B cell (primary cell): ENCODE measurements around the gene RREB1. TPM values are rescaled to one million over a fixed set of nuclear protein-coding genes. Genes with fewer than 3 reads are reported as not detected.

Source experiments
- ATAC-seq: fragments of 200-7000 bp; cut with Tn5 transposase; one replicate; pipeline ENCODE4 v1.10.0; 2021; ENCODE audit warnings: low read depth, mild to moderate bottlenecking, moderate number of reproducible peaks, moderate library complexity
- CTCF ChIA-PET: fragments of 350-600 bp; sonication (Branson Sonifier 250); formaldehyde crosslinking; loops from one replicate; lab custom pipeline; 2021; ENCODE audit warnings: antibody characterized with exemption, inconsistent platforms; lab: Charles Lee
- POLR2A ChIA-PET: fragments of 350-600 bp; sonication (Branson Sonifier 250); formaldehyde crosslinking; loops from one replicate; lab custom pipeline; 2021; ENCODE audit warnings: antibody characterized with exemption; lab: Charles Lee
- DNase-seq: peaks from one replicate; pipeline ENCODE4 v3.0.0; 2013
- H2AFZ ChIP-seq: 2 replicates; pipeline ENCODE4 v1.6.1; 2012; ENCODE audit warnings: mild to moderate bottlenecking, low read depth, low read length; ENCODE audit not compliant: insufficient read depth, poor library complexity, severe bottlenecking
- H3K27ac ChIP-seq, 2 donors: 1 replicate in 1 of 2; 2 replicates in 1 of 2; pipeline ENCODE4 v1.5.1; 2012 to 2013; ENCODE audit warnings: low read length in 2 of 2, mild to moderate bottlenecking in 2 of 2, moderate library complexity in 1 of 2
- H3K27me3 ChIP-seq, 4 experiments: fragments of 200-600 bp in 1 of 4; sonication (generic) in 1 of 4; replicated peaks in 1 of 4; 1 replicate in 2 of 4; 2 replicates in 2 of 4; pipeline versions ENCODE4 v1.6.1 to v1.7.0; 2013 to 2016; ENCODE audit warnings: low read length in 3 of 4, mild to moderate bottlenecking in 2 of 4, mixed read lengths in 1 of 4, moderate library complexity in 1 of 4; ENCODE audit not compliant: insufficient read depth in 4 of 4, control insufficient read depth in 3 of 4; ENCODE audit errors: control extremely low read depth in 1 of 4
- H3K36me3 ChIP-seq, 2 experiments: replicated peaks in 1 of 2; 1 replicate in 1 of 2; 2 replicates in 1 of 2; pipeline versions ENCODE4 v1.6.1 to v1.7.1; 2013; ENCODE audit warnings: low read length in 1 of 2; ENCODE audit not compliant: insufficient read depth in 2 of 2, control insufficient read depth in 1 of 2; ENCODE audit errors: control extremely low read depth in 1 of 2, extremely low read depth in 1 of 2
- H3K4me1 ChIP-seq, 2 donors: fragments of 200-600 bp in 1 of 2; sonication (generic) in 1 of 2; 1 replicate in 1 of 2; 2 replicates in 1 of 2; pipeline versions ENCODE4 v1.5.1 to v1.6.1; 2013 to 2017; ENCODE audit warnings: low read length in 2 of 2; ENCODE audit not compliant: control insufficient read depth in 2 of 2, insufficient read depth in 2 of 2
- H3K4me2 ChIP-seq: replicated peaks from 2 replicates; pipeline ENCODE3; 2012; ENCODE audit warnings: mild to moderate bottlenecking, low read depth, low read length; ENCODE audit not compliant: poor library complexity, severe bottlenecking
- H3K4me3 ChIP-seq, 5 experiments: fragments of 200-600 bp in 1 of 5; sonication (generic) in 1 of 5; 1 replicate in 3 of 5; 2 replicates in 2 of 5; pipeline versions ENCODE4 v1.5.1 to v1.7.0; 2011 to 2016; ENCODE audit warnings: low read length in 4 of 5, mild to moderate bottlenecking in 4 of 5, low read depth in 2 of 5, control low read depth in 1 of 5, moderate library complexity in 1 of 5; ENCODE audit not compliant: insufficient read depth in 1 of 5; ENCODE audit errors: control extremely low read depth in 1 of 5, extremely low read depth in 1 of 5
- H3K79me2 ChIP-seq: fragments of 200-600 bp; sonication (generic); one replicate; pipeline ENCODE4 v1.6.0; 2016; ENCODE audit warnings: low read length; ENCODE audit not compliant: control insufficient read depth, insufficient read depth
- H3K9ac ChIP-seq: fragments of 200-600 bp; sonication (generic); 2 replicates; pipeline ENCODE4 v1.6.1; 2017; ENCODE audit warnings: mild to moderate bottlenecking, low read length, moderate library complexity
- H3K9me3 ChIP-seq, 3 donors: one replicate each; pipeline versions ENCODE4 v1.6.1 to v1.7.1; 2013; ENCODE audit warnings: low read length in 2 of 3; ENCODE audit not compliant: control insufficient read depth in 2 of 3, insufficient read depth in 1 of 3; ENCODE audit errors: control extremely low read depth in 1 of 3
- H4K20me1 ChIP-seq: 2 replicates; pipeline ENCODE4 v1.6.0; 2012; ENCODE audit warnings: mild to moderate bottlenecking, low read length; ENCODE audit not compliant: insufficient read depth, control insufficient read depth, poor library complexity, severe bottlenecking
- H3K27ac Mint-ChIP-seq: one replicate; pipeline ENCODE4 v1.8.0; 2021; ENCODE audit warnings: mixed read lengths
- H3K27me3 Mint-ChIP-seq: one replicate; pipeline ENCODE4 v1.8.0; 2021; ENCODE audit warnings: mixed read lengths
- H3K4me1 Mint-ChIP-seq: one replicate; pipeline ENCODE4 v1.8.0; 2021; ENCODE audit warnings: mixed read lengths
- H3K4me3 Mint-ChIP-seq: one replicate; pipeline ENCODE4 v1.8.0; 2021; ENCODE audit warnings: mixed read lengths
- H3K9me3 Mint-ChIP-seq: one replicate; pipeline ENCODE4 v1.8.0; 2022; ENCODE audit warnings: mixed read lengths; ENCODE audit not compliant: insufficient read depth
- EZH2 ChIP-seq: IDR thresholded peaks from 2 replicates; pipeline ENCODE4 v1.6.1; 2012; ENCODE audit warnings: borderline replicate concordance, low read depth, mild to moderate bottlenecking, moderate library complexity, low read length; ENCODE audit not compliant: insufficient read depth, poor library complexity, severe bottlenecking
- WGBS: methylation state at CpG from one replicate; pipeline ENCODE4 v1.1.5; 2013; ENCODE audit warnings: missing lambda C conversion rate; ENCODE audit not compliant: insufficient coverage; 5-methylcytosine and 5-hydroxymethylcytosine counted together
- intact Hi-C: fragments of 100-400 bp; cut with micrococcal nuclease; formaldehyde crosslinking; loops from one replicate; pipeline ENCODE4 v1.10.0; 2022
- polyA plus RNA-seq: library from polyadenylated mRNA; depleted of rRNA; stranded (reverse); fragments of >200 nt; gene quantifications from 2 replicates; pipeline ENCODE4 v1.2.3, GENCODE V29; 2012
- total RNA-seq, 2 donors: library from RNA; stranded (reverse); fragments of 120-200 nt in 1 of 2; gene quantifications; 1 replicate in 1 of 2; 2 replicates in 1 of 2; pipeline versions ENCODE4 v1.2.3 to v1.2.4, GENCODE V29; 2013 to 2022
- TF ChIP-seq, protein P1 (sequence below): fragments of 200-600 bp; IDR thresholded peaks from one replicate; pipeline ENCODE4 v1.8.0; 2022; ENCODE audit warnings: antibody characterized with exemption, mild to moderate bottlenecking

Gene RREB1
- total and polyA plus RNA-seq, 2 donors (not counting 1 experiment from before 2014, with no cell fraction given), result 10.4 to 58.6 TPM

DNA sequence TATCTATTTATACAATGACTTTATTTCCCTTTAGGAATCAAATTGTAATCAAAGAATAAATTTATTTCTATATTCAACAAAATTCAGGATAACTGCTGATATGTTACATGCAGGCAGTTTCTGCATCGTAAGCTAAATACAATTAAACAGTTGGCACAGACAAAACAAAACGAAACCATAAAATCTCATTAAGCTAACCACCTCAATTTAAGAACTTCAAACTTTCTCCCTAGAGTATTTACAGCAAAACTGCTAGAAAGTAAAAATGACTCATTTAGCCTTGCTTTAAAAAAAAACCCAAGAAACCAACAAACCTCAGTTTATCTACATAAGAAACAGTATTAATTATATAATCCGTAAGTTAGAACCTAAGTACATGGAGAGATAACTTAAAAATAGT lies 188.2 kb downstream of the RREB1 start:
- H3K27ac ChIP-seq, result no peak overlapping the region
- no peaks in the 10 kb centered on the region for H3K79me2 ChIP-seq
- POLR2A ChIA-PET, result no interaction called here
- H3K9me3 ChIP-seq, result no peaks in the 10 kb centered on the region
- H3K4me2 ChIP-seq, result no peak overlapping the region
- WGBS, result 100% methylated on average over 1 of the region's 3 CpGs
- CTCF ChIA-PET, result no interaction called here
- no peaks in the 10 kb centered on the region for H3K27me3 ChIP-seq
- Mint-ChIP-seq H3K9me3 (no peaks in the 10 kb centered on the region), H3K4me1 (no peaks in the 10 kb centered on the region), H3K27ac (no peak overlapping the region), H3K27me3 (no peaks in the 10 kb centered on the region), H3K4me3 (no peak overlapping the region)
- H3K36me3 ChIP-seq, result peaks cover 2 to 86% of the 10 kb centered on the region in 2 experiments
- no peak overlapping the region for H2AFZ ChIP-seq
- intact Hi-C loops, result no loop called here
- H3K4me3 ChIP-seq, result no peak overlapping the region
- peaks cover 8% of the 10 kb centered on the region for H4K20me1 ChIP-seq
- no peak for DNase-seq
- no peak overlapping the region for H3K9ac ChIP-seq
- TF ChIP-seq, protein P1, sequence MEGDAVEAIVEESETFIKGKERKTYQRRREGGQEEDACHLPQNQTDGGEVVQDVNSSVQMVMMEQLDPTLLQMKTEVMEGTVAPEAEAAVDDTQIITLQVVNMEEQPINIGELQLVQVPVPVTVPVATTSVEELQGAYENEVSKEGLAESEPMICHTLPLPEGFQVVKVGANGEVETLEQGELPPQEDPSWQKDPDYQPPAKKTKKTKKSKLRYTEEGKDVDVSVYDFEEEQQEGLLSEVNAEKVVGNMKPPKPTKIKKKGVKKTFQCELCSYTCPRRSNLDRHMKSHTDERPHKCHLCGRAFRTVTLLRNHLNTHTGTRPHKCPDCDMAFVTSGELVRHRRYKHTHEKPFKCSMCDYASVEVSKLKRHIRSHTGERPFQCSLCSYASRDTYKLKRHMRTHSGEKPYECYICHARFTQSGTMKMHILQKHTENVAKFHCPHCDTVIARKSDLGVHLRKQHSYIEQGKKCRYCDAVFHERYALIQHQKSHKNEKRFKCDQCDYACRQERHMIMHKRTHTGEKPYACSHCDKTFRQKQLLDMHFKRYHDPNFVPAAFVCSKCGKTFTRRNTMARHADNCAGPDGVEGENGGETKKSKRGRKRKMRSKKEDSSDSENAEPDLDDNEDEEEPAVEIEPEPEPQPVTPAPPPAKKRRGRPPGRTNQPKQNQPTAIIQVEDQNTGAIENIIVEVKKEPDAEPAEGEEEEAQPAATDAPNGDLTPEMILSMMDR, result no peak
- TF ChIP-seq EZH2, result no peak
- no peak for ATAC-seq
- H3K4me1 ChIP-seq, result no peaks in the 10 kb centered on the region

DNA sequence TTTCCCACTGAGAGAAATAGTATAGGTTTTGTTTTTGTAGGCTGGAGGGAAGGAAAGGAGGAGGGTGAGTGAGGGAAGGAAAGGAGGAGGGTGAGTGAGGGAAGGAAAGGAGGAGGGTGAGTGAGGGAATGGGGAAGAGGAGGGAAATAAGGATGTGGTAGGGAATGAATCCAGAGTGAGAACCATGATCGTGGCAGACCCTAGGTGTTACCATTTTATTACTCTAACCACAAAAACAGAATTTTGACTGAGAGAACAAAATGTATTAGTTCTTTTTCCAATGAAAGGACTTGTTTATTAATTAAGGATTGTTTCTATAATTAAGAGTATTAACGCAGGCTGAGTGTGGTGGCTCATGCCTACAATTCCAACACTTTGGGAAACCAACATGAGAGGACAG lies 188.8 kb downstream of the RREB1 start:
- ChIA-PET POLR2A (no interaction called here), CTCF (no interaction called here)
- no peak for TF ChIP-seq EZH2
- TF ChIP-seq, protein P1, result no peak

More for the DNA sequence above, 188.8 kb downstream of the RREB1 start:
- no peak overlapping the region for H3K4me3 Mint-ChIP-seq
- no peaks in the 10 kb centered on the region for H3K9me3 Mint-ChIP-seq
- H3K4me3 ChIP-seq, result no peak overlapping the region
- H3K9ac ChIP-seq, result no peak overlapping the region
- H3K4me2 ChIP-seq, result no peak overlapping the region
- H3K27ac Mint-ChIP-seq, result no peak overlapping the region
- H3K4me1 ChIP-seq, result no peaks in the 10 kb centered on the region
- H2AFZ ChIP-seq, result no peak overlapping the region
- H3K4me1 Mint-ChIP-seq, result no peaks in the 10 kb centered on the region
- no peak for DNase-seq
- 71% methylated on average over 1 of the region's 2 CpGs for WGBS
- ATAC-seq, result no peak
- H3K9me3 ChIP-seq, result no peaks in the 10 kb centered on the region
- H3K27ac ChIP-seq, result no peak overlapping the region
- intact Hi-C loops, result no loop called here
- H4K20me1 ChIP-seq, result peaks cover 8% of the 10 kb centered on the region
- H3K79me2 ChIP-seq, result peaks cover 3% of the 10 kb centered on the region
- H3K27me3 Mint-ChIP-seq, result no peaks in the 10 kb centered on the region
- H3K36me3 ChIP-seq, result peaks cover 3 to 86% of the 10 kb centered on the region in 2 experiments
- H3K27me3 ChIP-seq, result no peaks in the 10 kb centered on the region
